NT2/D1 (cell line): ENCODE results near the gene ITGB1.
"Not testable (repeated sequence)": the region's sequence is repeated elsewhere in the genome, so short reads cannot be mapped to it uniquely, and the experiment has no call there.

Source experiments
- YY1 ChIP-seq: IDR thresholded peaks from 2 replicates; pipeline ENCODE4 v1.6.1; 2011; ENCODE audit not compliant: insufficient read length, insufficient read depth
- ZNF274 ChIP-seq: IDR thresholded peaks from 2 replicates; pipeline ENCODE4 v1.6.1; 2011; ENCODE audit warnings: mild to moderate bottlenecking, low read depth, low read length

DNA sequence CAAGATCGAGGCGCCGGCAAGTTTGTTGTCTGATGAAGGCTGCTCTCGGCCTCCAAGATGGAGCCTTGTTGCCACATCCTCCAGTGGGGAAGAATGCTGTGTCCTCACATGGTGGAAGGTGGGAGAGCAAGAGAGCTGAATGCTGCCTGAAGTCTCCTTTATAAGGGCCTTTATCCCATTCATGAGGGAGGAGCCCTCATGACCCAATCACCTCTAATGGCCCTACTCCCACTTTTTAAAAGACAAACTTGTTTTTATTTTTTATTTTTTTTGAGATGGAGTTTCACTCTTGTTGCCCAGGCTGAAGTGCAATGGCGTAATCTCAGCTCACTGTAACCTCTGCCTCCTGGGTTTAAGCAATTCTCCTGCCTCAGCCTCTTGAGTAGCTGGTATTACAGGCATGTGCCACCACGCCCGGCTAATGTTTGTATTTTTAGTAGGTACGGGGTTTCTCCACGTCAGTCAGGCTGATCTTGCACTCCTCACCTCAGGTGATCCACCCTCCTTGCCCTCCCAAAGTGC, 40.1 kb upstream of the ITGB1 start:
- not testable (repeated sequence) for TF ChIP-seq ZNF274, YY1
